HG03097 (cell line): ENCODE results near the gene ZNF573.
"Not testable (repeated sequence)": the region's sequence is repeated elsewhere in the genome, so short reads cannot be mapped to it uniquely, and the experiment has no call there.

ENCODE experiments used
- ATAC-seq: cut with Tn5 transposase; IDR thresholded peaks from one replicate; pipeline ENCODE4 v1.9.1; 2021; ENCODE audit not compliant: unreplicated experiment, low FRiP score

The ZNF573 gene

GRCh38 chr19:37779127-37780005, at the start of gene ZNF573:
Gene ZNF573, minus strand, starts transcription at chr19:37779586. Its CDS starts 5,857 bp downstream, at chr19:37773729.
- ATAC-seq = peak; percentile 77

GRCh38 chr19:37817180-37817981, 38.0 kb upstream of the ZNF573 start:
- ATAC-seq = no peak

- not testable (repeated sequence) for ATAC-seq
These were observed 36.2 kb upstream of the ZNF573 start for GRCh38 chr19:37815611-37816010.

- ATAC-seq = no peak
These were observed 34.0 kb upstream of the ZNF573 start for GRCh38 chr19:37813340-37813739.

- ATAC-seq = no peak
These were observed 30.0 kb upstream of the ZNF573 start for GRCh38 chr19:37809366-37809765.

- no peak for ATAC-seq
These were observed 24.0 kb upstream of the ZNF573 start for GRCh38 chr19:37803249-37803840.

- ATAC-seq = no peak
These were observed 11.0 kb upstream of the ZNF573 start for GRCh38 chr19:37790244-37790925.

GRCh38 chr19:37778613-37779126, 716 bp downstream of the ZNF573 start:
- ATAC-seq = no peak

GRCh38 chr19:37770985-37771384, 8.4 kb downstream of the ZNF573 start:
- no peak for ATAC-seq

GRCh38 chr19:37763488-37763887, 15.9 kb downstream of the ZNF573 start:
- ATAC-seq = no peak

- not testable (repeated sequence) for ATAC-seq
These were observed 21.7 kb downstream of the ZNF573 start for GRCh38 chr19:37757683-37758082.

GRCh38 chr19:37738371-37738770, 41.0 kb downstream of the ZNF573 start:
- ATAC-seq = no peak

- no peak for ATAC-seq
These were observed 54.2 kb downstream of the ZNF573 start for GRCh38 chr19:37725181-37725580.

GRCh38 chr19:37719927-37720265, 59.5 kb downstream of the ZNF573 start:
- ATAC-seq = no peak

- peak; percentile 92 for ATAC-seq
These were observed 60.1 kb downstream of the ZNF573 start, which contains the start of gene ZNF607 for GRCh38 chr19:37719111-37719926. Gene ZNF607, minus strand, starts transcription at chr19:37719761. Its CDS starts 8,143 bp downstream, at chr19:37711618.

- no peak for ATAC-seq
These were observed 61.1 kb downstream of the ZNF573 start for GRCh38 chr19:37718304-37718703.

GRCh38 chr19:37716140-37716539, 63.2 kb downstream of the ZNF573 start:
- no peak for ATAC-seq

GRCh38 chr19:37706052-37706605, 73.3 kb downstream of the ZNF573 start:
- no peak for ATAC-seq

GRCh38 chr19:37699057-37699456, 80.3 kb downstream of the ZNF573 start:
- no peak for ATAC-seq
